Endodermal cell (in vitro differentiated cells): ENCODE results near the gene LAMP1. TPM values are rescaled to one million over a fixed set of nuclear protein-coding genes. Genes with fewer than 3 reads are reported as not detected.

ENCODE experiments used
- DNase-seq: peaks from one replicate; pipeline ENCODE4 v3.0.0-alpha.2; 2017
- H3K27ac ChIP-seq: 2 replicates; pipeline ENCODE4 v1.5.1; 2013; ENCODE audit warnings: mild to moderate bottlenecking, low read depth, low read length, moderate library complexity
- H3K27me3 ChIP-seq: 2 replicates; pipeline ENCODE4 v1.6.1; 2013; ENCODE audit warnings: mild to moderate bottlenecking, low read length, moderate library complexity; ENCODE audit not compliant: insufficient read depth, control insufficient read depth, poor library complexity, severe bottlenecking
- H3K36me3 ChIP-seq: 2 replicates; pipeline ENCODE4 v1.7.0; 2013; ENCODE audit warnings: mild to moderate bottlenecking, low read length, moderate library complexity; ENCODE audit not compliant: control insufficient read depth, insufficient read depth
- H3K4me1 ChIP-seq: one replicate; pipeline ENCODE4 v1.7.0; 2013; ENCODE audit warnings: low read length; ENCODE audit not compliant: control insufficient read depth, insufficient read depth
- H3K4me3 ChIP-seq: 2 replicates; pipeline ENCODE4 v1.5.1; 2013; ENCODE audit warnings: mild to moderate bottlenecking, low read length, moderate library complexity
- H3K9ac ChIP-seq: 2 replicates; pipeline ENCODE4 v1.6.1; 2013; ENCODE audit warnings: mild to moderate bottlenecking, low read length, moderate library complexity; ENCODE audit not compliant: poor library complexity, severe bottlenecking; ENCODE audit errors: extremely low read depth
- H3K9me3 ChIP-seq: 2 replicates; pipeline ENCODE4 v1.6.1; 2013; ENCODE audit warnings: mild to moderate bottlenecking, low read length, moderate library complexity; ENCODE audit not compliant: control insufficient read depth
- H3K27ac Mint-ChIP-seq: 2 replicates; pipeline ENCODE4 v1.8.0; 2020; ENCODE audit warnings: mixed read lengths
- H3K27me3 Mint-ChIP-seq: 2 replicates; pipeline ENCODE4 v1.8.0; 2021; ENCODE audit warnings: mild to moderate bottlenecking, mixed read lengths; ENCODE audit not compliant: insufficient read depth
- H3K36me3 Mint-ChIP-seq: 2 replicates; pipeline ENCODE4 v1.8.0; 2020; ENCODE audit warnings: low read depth, mixed read lengths
- H3K4me1 Mint-ChIP-seq: 2 replicates; pipeline ENCODE4 v1.8.0; 2020; ENCODE audit warnings: mixed read lengths
- H3K4me3 Mint-ChIP-seq: 2 replicates; pipeline ENCODE4 v1.8.0; 2020; ENCODE audit warnings: mild to moderate bottlenecking, moderate library complexity, mixed read lengths
- H3K9me3 Mint-ChIP-seq: 2 replicates; pipeline ENCODE4 v1.8.0; 2020; ENCODE audit warnings: mild to moderate bottlenecking, mixed read lengths
- CTCF ChIP-seq: fragments of 200-600 bp; sonication (generic); conservative IDR thresholded peaks from 2 replicates; pipeline ENCODE4 v1.5.0; 2021; ENCODE audit warnings: antibody characterized with exemption, mild to moderate bottlenecking
- WGBS, 2 experiments: methylation state at CpG; one replicate each; pipeline versions ENCODE4 v1.1.5 to v1.1.7; 2013; ENCODE audit warnings: missing lambda C conversion rate in 2 of 2, mixed read lengths in 1 of 2; ENCODE audit not compliant: insufficient coverage in 1 of 2, insufficient read length in 1 of 2; 5-methylcytosine and 5-hydroxymethylcytosine counted together
- total RNA-seq, 2 donors: library from RNA; stranded (reverse); fragmentation: NEBNext Ultra II Directional in 1 of 2; extraction: Animal tissue kit (Norgen Biotek cat#: 25700) in 1 of 2; gene quantifications; 2 replicates in 1 of 2; 3 replicates in 1 of 2; pipeline ENCODE4 v1.2.1, GENCODE V29; 2021

LAMP1 gene
- total RNA-seq, 2 donors from 2014 or later = 153 to 160 TPM

DNA sequence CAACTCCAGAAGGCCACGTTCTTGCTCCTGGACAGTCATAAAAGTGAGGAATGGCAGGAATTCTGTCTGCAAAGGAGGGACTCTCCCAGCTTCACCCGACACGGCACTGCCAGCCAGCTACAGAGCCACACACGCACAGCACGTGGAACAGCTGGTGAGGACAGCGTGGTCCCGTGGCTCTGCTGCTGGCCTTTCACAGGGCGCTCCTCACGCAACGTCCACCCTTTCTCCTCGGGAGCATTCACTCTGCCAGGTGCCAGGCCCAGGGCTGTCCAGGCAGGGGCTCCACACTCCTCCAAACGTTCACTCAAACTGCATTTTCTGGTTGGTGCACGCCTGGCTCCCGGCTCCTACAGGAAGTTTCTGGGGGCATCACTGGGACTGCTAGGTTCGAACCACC, 52.5 kb downstream of the LAMP1 start:
- Mint-ChIP-seq H3K4me3 (no peak overlapping the region), H3K36me3 (peaks cover 53% of the 10 kb centered on the region), H3K27me3 (no peaks in the 10 kb centered on the region), H3K27ac (no peak overlapping the region), H3K4me1 (no peaks in the 10 kb centered on the region), H3K9me3 (peaks cover 8% of the 10 kb centered on the region)
- no peak overlapping the region for H3K4me3 ChIP-seq
- no peaks in the 10 kb centered on the region for H3K27me3 ChIP-seq
- peaks cover 28% of the 10 kb centered on the region for H3K36me3 ChIP-seq
- whole genome bisulfite sequencing, 2 experiments = 94% methylated on average over 15 of the region's 15 CpGs
- H3K9me3 ChIP-seq = no peaks in the 10 kb centered on the region
- no peak for TF ChIP-seq CTCF
- H3K4me1 ChIP-seq = no peaks in the 10 kb centered on the region
- H3K27ac ChIP-seq = no peak overlapping the region
- DNase-seq = no peak
- no peak overlapping the region for H3K9ac ChIP-seq

GRCh38 chr13:113350065-113350937, 53.3 kb downstream of the LAMP1 start:
- WGBS, 2 experiments = 87 to 92% methylated on average over 23 to 32 of the region's 32 CpGs
- no peaks in the 10 kb centered on the region for H3K4me1 ChIP-seq
- no peaks in the 10 kb centered on the region for H3K9me3 ChIP-seq
- Mint-ChIP-seq H3K36me3 (peaks cover 52% of the 10 kb centered on the region), H3K4me1 (no peaks in the 10 kb centered on the region), H3K9me3 (peaks cover 8% of the 10 kb centered on the region), H3K27ac (peak overlapping the region; percentile 66), H3K27me3 (no peaks in the 10 kb centered on the region), H3K4me3 (no peak overlapping the region)
- H3K36me3 ChIP-seq = peaks cover 21% of the 10 kb centered on the region
- H3K4me3 ChIP-seq = no peak overlapping the region
- DNase-seq = peak; percentile 81
- no peak overlapping the region for H3K9ac ChIP-seq
- no peak overlapping the region for H3K27ac ChIP-seq
- TF ChIP-seq CTCF = peak; percentile 54
- no peaks in the 10 kb centered on the region for H3K27me3 ChIP-seq

DNA sequence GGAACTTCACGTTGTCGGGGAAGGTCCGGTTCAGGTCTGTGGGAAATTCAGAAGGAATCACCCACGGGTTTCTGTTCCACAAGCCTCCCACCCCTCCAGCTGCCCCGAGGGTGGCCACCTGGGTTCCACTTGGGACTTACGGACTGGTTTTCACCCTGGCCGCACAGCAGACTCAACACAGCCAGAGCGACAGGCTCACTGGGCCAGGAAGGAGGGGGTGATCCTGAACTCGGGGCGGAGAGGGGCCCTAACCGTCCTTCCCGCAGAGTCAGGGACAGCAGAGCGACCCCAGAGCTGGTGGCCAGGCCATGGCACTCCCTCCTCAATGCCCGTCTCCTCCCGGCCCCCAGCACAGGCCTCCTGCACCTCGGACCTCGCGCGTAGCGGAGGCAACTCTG, 53.9 kb downstream of the LAMP1 start:
- TF ChIP-seq CTCF = no peak

More for the DNA sequence above, 53.9 kb downstream of the LAMP1 start:
- Mint-ChIP-seq H3K36me3 (peaks cover 53% of the 10 kb centered on the region), H3K9me3 (peaks cover 3% of the 10 kb centered on the region), H3K27me3 (no peaks in the 10 kb centered on the region), H3K4me1 (no peaks in the 10 kb centered on the region), H3K27ac (no peak overlapping the region), H3K4me3 (no peak overlapping the region)
- no peak overlapping the region for H3K9ac ChIP-seq
- peaks cover 21% of the 10 kb centered on the region for H3K36me3 ChIP-seq
- no peaks in the 10 kb centered on the region for H3K27me3 ChIP-seq
- WGBS, 2 experiments = 96% methylated on average over 18 to 20 of the region's 20 CpGs
- no peak for DNase-seq
- H3K4me3 ChIP-seq = no peak overlapping the region
- no peaks in the 10 kb centered on the region for H3K4me1 ChIP-seq
- H3K9me3 ChIP-seq = no peaks in the 10 kb centered on the region
- H3K27ac ChIP-seq = no peak overlapping the region
